Right lung (tissue), 5 donors: ENCODE measurements around the gene MDGA2. TPM values are rescaled to one million over a fixed set of nuclear protein-coding genes. Genes with fewer than 3 reads are reported as not detected.
"Not testable (repeated sequence)": the region's sequence is repeated elsewhere in the genome, so short reads cannot be mapped to it uniquely, and the experiment has no call there.

ENCODE experiments used
- DNase-seq, 2 donors: peaks; one replicate each; pipeline ENCODE4 v3.0.0-alpha.2; 2013
- polyA plus RNA-seq, 5 donors: library from polyadenylated mRNA; unstranded; fragments of 120-200 nt; gene quantifications; one replicate each; pipeline versions ENCODE4 v1.2.1 to v1.2.3, GENCODE V29; 2013; ENCODE audit warnings: inconsistent platforms in 1 of 5, low replicate concordance in 1 of 5; ENCODE audit not compliant: insufficient read length in 5 of 5, insufficient read depth in 1 of 5

Gene MDGA2
- polyA plus RNA-seq, 5 donors = 0.16 to 0.54 (median 0.37) TPM

DNA sequence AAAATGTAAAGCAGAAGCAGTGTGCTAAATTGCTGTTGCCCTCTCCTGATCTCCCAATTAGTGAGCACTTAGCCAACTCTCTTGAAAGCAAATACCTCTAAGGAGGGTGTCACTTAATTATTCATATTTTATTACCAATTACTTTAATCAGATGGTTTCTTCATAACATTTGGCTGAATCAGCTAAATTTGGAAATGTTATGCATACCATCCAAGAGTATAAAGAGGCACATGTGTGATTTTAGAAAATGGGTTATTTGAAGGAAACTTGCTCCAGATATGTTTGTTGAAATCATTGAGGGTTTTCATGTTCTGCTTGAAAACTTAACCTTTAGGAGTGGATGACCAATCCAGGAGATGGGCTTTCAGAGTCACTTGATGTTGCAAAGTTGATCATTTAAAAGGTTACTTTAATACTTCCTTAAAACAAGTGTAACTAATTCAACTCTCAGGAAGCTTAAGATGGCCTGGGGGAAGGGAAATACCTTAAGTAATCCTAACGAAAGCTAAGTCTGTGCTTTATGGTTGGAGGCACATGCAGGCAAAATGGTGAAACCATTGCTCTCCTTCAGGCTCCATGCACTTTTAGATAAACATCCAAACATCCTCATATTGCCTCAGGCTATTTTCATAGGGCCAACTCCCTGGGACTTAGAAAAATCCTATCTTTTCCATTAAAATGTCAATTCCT is 434.5 kb downstream of the MDGA2 start:
- no peak for DNase-seq

DNA sequence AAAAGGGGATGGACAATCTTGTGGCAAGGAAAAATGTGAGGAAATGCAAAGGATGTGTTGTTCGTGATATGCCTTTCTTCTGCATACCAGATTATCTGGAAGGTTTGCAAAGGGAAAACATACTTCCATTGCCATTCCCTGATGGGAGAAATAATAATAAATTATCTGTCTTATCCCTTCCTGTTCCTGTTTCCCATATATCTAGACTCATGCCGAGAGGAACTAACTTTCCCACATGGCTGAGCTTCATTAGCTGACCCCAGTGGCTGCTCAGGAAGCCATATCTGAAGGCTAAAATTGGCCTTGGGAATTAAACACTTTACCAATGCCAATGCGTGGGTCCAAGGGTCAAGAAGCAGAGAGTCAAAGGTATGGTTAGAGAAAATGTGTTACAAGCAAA is 439.8 kb downstream of the MDGA2 start:
- DNase-seq = no peak

DNA sequence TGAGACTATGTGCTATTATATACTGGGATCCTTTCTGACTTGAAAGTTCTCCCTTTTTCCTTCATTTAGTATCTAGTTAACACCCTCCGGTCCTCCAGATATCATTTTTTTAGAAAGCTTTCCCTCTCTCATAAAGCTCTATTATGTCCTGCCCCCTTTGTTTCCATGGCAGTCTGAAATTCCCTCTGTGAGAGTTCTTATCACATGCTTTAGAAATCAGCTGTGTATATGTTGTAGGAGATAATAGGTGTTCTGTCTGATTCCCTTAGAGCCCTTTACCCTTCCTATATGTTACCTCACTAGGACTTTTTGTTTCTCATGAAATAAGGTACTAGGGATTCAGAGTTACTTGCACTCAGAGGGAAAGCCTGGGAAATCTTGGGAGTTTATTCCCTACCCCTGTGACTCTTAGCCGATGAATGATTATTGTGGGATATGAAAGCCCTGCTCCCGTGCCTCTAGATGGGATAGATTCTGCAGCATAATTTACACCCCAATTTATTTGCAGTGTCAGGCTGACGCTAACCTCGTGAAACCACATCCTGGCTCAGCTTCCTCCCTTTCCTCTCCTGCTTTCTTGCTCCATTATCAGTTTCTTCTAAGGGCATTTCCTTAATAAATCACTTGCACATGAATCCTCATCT is 448.4 kb downstream of the MDGA2 start:
- no peak for DNase-seq

DNA sequence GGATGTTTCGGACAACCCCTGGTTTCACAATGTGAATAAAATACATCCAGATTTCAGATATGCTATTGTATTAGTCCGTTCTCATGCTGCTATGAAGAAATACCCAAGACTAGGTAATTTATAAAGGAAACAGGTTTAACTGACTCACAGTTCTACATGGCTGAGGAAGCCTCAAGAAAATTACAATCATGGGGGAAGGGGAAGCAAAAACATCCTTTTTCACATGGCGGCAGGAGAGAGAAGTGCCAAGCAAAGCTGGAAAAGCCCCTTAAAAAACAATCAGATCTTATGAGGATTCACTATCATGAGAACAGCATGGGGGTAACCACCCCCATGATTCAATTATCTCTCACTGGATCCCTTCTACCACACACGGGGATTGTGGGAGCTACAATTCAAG is 451.7 kb downstream of the MDGA2 start:
- no peak for DNase-seq

DNA sequence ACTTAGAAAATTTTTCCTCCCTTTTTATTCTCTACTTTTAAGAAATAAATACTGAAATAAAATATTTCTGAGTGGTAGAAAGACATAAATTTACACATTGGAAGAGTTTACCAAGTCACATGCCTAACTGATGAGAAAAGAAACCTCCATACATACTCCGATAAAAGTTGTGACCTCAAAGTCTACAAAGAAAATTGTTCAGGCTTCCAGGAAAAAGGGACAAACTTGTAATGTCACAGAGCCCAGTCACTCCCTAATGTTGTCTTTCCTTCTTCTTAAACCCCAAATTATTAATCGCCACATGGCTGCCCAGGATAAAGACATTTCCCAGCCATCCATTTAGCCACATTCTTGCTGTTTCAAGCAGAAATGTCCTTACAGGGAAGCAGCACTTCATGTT is 455.3 kb downstream of the MDGA2 start:
- no peak for DNase-seq

GRCh38 chr14:47211263-47211662 is 464.1 kb downstream of the MDGA2 start:
- no peak for DNase-seq

DNA sequence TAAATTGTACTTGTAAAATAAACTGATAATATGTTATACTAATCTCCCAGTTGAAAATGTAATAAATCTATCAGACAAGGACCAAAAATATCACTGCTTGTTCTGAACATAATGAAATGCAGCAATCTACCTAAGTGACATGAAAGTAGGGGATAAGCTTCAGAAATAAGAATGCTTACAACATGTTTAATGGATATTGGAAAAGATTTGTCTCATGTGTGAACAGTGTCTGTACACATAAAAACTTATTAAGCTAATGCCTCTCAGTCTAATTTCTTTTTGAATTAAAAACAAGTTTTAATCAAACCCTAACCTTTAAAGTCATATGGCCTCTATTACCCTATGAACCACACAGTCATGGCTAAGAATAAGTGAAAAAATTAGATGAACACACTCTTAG is 465.3 kb downstream of the MDGA2 start:
- DNase-seq = no peak

- DNase-seq = no peak
Observed at GRCh38 chr14:47208434-47208833, 467.0 kb downstream of the MDGA2 start.

- no peak for DNase-seq
Observed at GRCh38 chr14:47207617-47208016, 467.8 kb downstream of the MDGA2 start.

GRCh38 chr14:47200740-47201139 is 474.7 kb downstream of the MDGA2 start:
- no peak for DNase-seq

- no peak for DNase-seq
Observed at GRCh38 chr14:47195582-47195981, 479.8 kb downstream of the MDGA2 start.

DNA sequence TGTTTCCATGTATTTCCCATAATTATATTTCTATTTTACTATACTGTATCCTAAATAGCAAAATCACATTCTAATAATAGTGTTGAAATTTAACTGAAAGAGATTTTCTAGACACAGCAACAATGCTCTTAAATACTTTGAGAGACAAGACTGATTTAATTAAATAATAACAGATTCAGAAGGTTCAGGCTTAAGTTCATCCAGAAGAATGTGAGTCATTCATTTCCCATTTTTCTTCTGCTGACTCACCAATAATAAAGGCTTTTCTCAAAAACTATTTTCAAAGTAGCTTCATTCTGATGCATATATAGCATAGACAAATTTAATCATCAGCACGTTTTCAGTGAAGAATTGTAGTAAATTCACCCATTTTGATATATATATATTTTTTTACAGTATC is 481.4 kb downstream of the MDGA2 start:
- DNase-seq = no peak

DNA sequence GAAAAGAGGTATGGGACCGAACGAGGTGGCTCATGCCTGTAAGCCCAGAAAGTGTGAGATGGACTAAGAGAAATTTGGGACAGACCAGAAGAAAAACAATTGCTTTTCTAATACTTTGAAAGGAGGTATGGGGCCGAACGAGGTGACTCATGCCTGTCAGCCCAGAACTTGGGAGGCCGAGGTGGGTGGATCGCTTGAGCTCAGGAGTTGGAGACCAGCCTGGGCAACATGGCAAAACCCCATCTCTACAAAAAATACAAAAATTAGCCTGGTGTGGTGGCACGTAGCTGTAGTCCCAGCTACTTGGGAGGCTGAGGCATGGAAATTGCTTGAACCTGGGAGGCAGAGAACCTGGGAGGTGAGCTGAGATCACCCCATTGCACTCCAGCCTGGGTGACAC is 483.2 kb downstream of the MDGA2 start:
- DNase-seq = not testable (repeated sequence)

DNA sequence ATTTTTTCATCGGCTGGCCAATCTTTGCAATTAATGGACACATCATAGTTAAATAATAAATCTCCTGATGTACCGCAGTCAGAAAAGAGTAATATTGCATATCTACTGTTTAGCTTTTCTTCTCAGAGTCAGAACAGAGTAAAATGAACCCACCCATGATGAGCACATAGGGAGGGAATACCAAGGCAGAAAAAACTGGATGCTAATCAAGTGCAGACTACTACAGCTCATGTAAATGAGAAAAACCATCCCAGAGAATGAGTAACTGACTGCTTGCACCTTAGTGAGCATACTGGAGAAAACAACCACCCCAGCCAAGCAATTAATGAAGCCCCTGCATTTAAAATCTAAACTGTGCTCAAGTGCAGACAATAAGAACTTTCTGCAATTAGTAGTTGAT is 483.7 kb downstream of the MDGA2 start:
- DNase-seq = no peak

DNA sequence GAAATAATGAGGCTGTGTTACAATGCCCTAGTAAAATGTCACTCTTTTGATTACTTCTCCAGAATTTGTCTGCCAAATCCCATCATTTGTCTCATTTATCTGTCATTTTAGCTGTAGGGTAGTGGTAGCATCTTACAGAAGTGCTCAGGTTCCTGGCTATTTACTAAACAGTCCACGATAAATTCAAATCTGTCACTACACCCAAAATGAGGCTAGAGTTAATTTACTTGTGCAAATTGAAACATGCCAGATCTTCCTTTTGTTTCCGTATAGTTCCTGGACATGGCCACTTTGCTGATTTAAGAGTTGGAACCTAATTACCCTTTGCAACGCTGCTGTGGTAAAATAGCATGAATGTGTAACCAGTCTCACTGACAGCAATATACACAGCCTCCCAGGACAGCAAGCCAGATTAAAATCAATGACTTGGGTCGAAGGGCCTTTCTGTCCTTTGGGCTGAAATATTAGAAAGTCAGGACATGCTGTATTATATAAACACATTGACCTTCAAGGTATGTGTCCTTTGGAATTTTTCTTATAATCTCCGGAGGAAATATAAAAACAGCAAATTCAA is 485.4 kb downstream of the MDGA2 start:
- no peak for DNase-seq

GRCh38 chr14:47186486-47186885 is 488.9 kb downstream of the MDGA2 start:
- no peak for DNase-seq

DNA sequence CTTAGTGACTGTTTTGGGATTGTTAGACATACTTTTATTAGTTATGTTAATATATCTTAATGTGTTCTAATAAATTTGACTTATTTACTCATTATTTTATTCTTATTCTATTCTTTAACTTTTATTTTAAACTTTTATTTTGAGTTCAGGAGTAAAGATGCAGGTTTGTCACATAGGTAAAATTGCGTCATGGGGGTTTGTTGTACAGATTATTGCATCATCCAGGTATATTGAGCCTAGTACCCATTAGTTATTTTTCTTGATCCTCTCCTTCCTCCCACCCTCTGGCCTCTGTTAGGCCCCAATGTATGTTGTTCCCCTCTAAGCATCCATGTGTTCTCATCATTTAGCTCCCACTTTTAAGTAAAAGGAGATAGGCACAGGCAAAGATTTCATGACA is 495.5 kb downstream of the MDGA2 start:
- no peak for DNase-seq

DNA sequence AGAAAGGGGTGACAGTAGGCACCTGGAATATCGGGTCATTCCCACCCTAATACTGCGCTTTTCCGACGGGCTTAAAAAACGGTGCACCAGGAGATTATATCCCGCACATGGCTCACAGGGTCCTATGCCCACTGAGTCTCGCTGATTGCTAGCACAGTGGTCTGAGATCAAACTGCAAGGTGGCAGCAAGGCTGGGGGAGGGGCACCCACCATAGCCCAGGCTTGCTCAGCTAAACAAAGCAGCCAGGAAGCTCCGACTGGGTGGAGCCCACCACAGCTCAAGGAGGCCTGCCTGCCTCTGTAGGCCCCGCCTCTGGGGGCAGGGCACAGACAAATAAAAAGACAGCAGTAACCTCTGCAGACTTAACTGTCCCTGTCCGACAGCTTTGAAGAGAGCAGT is 503.5 kb downstream of the MDGA2 start:
- not testable (repeated sequence) for DNase-seq

GRCh38 chr14:47167402-47167801 is 508.0 kb downstream of the MDGA2 start:
- DNase-seq = no peak

GRCh38 chr14:47155395-47155794 is 520.0 kb downstream of the MDGA2 start:
- no peak for DNase-seq

DNA sequence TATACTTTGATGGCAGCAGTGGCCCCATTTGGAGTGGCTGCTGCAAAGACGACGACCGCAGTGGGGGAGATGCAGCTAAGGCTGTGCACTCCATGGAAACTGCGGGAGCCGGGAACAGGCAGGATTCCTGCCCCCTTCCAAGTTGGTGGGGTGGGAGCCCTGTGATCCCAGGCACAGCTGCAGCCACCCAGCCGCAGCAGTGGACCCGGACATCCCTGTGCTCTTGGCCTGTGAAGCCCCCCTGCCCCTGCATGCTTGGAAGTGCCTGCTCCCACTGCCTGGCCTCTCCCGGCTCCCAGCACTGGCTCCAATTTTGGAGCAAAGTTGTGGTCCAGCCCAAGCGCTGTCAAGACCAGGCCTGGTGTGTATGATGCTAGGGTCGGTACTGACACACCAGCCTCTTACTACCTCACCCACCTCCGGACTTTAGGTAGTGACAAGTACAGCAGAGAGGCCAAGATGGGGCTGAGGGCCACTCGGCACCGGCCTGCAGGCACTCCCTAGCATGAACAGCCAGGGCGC is 521.1 kb downstream of the MDGA2 start:
- no peak for DNase-seq

- no peak for DNase-seq
Observed at GRCh38 chr14:47153746-47154145, 521.7 kb downstream of the MDGA2 start.

GRCh38 chr14:47150267-47150666 is 525.1 kb downstream of the MDGA2 start:
- DNase-seq = no peak
